GM15510 (cell line): ENCODE measurements around the gene PCDHGA7.
"Not testable (repeated sequence)": the region's sequence is repeated elsewhere in the genome, so short reads cannot be mapped to it uniquely, and the experiment has no call there.

ENCODE experiments used
- POLR2A ChIP-seq: IDR thresholded peaks from 3 replicates; pipeline ENCODE4 v1.6.1; 2011; ENCODE audit warnings: borderline replicate concordance; ENCODE audit not compliant: insufficient read length; ENCODE audit errors: extremely low read depth

PCDHGA7 gene

GRCh38 chr5:141412854-141413539 is 30.5 kb downstream of the PCDHGA7 start, which contains the start of gene PCDHGA10:
PCDHGA10 (plus strand) TSS chr5:141412987; CDS start chr5:141413176, 189 bp downstream.
- TF ChIP-seq POLR2A = no peak

GRCh38 chr5:141413540-141414069 is 31.1 kb downstream of the PCDHGA7 start:
- no peak for TF ChIP-seq POLR2A

- TF ChIP-seq POLR2A = not testable (repeated sequence)
These were observed 35.1 kb downstream of the PCDHGA7 start, which contains the start of gene PCDHGB7 for GRCh38 chr5:141417494-141418172. PCDHGB7 (plus strand) TSS chr5:141417677; CDS start chr5:141417860, 183 bp downstream.

GRCh38 chr5:141419074-141419880 is 36.7 kb downstream of the PCDHGA7 start:
- TF ChIP-seq POLR2A = no peak

GRCh38 chr5:141420855-141421488 is 38.4 kb downstream of the PCDHGA7 start, which contains the start of gene PCDHGA11:
PCDHGA11 (plus strand) TSS chr5:141421051; CDS start chr5:141421228, 177 bp downstream.
- no peak for TF ChIP-seq POLR2A

- TF ChIP-seq POLR2A = no peak
These were observed 38.9 kb downstream of the PCDHGA7 start for GRCh38 chr5:141421489-141421855.

- no peak for TF ChIP-seq POLR2A
These were observed 40.3 kb downstream of the PCDHGA7 start for GRCh38 chr5:141422742-141423291.

- TF ChIP-seq POLR2A = no peak
These were observed 45.4 kb downstream of the PCDHGA7 start for GRCh38 chr5:141427783-141428426.

GRCh38 chr5:141430332-141431113 is 48.0 kb downstream of the PCDHGA7 start, which contains the start of gene PCDHGA12:
PCDHGA12 (plus strand) TSS chr5:141430507; CDS start chr5:141430760, 253 bp downstream.
- TF ChIP-seq POLR2A = no peak

- TF ChIP-seq POLR2A = no peak
These were observed 48.7 kb downstream of the PCDHGA7 start for GRCh38 chr5:141431286-141431685.

GRCh38 chr5:141434006-141434405 is 51.5 kb downstream of the PCDHGA7 start:
- TF ChIP-seq POLR2A = no peak
